Endometrial microvascular endothelial cells (primary cell): Measurements from ENCODE around the gene PTPN21. TPM values are rescaled to one million over a fixed set of nuclear protein-coding genes. Genes with fewer than 3 reads are reported as not detected.

Source experiments
- in situ Hi-C: cut with HindIII; loops from 2 replicates; pipeline ENCODE4 v1.10.0; 2017; ENCODE audit warnings: low sequenced_read_pairs, low pct_unique_long_range_greater_than_20kb; ENCODE audit errors: inconsistent ontology term
- total RNA-seq: library from RNA; depleted of rRNA; stranded (reverse); fragments of >200 nt; gene quantifications from one replicate; pipeline ENCODE4 v1.2.3, GENCODE V29; 2015; ENCODE audit errors: inconsistent ontology term

Gene PTPN21
- total RNA-seq, 1 donor from 2014 or later = 8.0 TPM

DNA sequence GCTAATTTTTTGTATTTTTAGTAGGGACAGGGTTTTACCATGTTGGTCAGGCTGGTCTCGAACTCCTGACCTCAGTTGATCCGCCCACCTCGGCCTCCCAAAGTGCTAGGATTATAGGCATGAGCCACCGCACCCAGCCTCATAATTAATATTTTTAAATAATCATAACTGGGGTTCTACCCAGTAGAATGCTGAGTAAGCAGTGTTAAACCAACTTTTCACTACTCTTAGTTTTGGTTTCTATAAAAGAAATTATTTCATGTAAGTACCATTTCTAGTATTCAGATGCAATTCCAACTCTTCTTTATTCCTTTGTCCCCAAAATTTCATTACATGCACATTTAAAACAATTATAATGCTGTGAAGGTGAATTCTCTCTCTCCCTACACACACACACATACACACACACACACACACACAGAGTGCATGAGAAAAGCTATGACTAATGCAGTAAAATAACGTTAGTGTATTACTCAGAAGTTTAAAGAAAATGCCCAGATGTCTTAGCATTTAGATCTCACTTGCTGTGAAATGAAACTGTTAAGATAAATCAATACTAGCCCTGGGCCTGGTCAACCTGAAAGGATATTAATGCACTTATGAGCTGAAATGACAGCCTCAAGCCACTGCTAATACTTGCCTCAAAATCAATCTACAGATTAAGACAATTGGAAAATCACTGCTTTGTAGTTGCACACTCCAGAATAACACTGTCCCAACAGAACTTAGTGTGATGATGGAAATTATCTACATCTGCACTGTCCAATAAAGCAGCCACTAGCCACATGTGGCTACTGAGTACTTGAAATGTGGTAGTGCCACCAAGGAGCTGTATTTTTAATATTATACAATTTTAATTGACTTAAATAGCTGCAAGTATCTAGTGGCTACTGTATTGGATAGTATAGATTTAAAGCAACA, 36.0 kb downstream of the PTPN21 start:
- in situ Hi-C loops = no loop called here

GRCh38 chr14:88516861-88517357, 37.9 kb downstream of the PTPN21 start:
- in situ Hi-C loops = no loop called here

DNA sequence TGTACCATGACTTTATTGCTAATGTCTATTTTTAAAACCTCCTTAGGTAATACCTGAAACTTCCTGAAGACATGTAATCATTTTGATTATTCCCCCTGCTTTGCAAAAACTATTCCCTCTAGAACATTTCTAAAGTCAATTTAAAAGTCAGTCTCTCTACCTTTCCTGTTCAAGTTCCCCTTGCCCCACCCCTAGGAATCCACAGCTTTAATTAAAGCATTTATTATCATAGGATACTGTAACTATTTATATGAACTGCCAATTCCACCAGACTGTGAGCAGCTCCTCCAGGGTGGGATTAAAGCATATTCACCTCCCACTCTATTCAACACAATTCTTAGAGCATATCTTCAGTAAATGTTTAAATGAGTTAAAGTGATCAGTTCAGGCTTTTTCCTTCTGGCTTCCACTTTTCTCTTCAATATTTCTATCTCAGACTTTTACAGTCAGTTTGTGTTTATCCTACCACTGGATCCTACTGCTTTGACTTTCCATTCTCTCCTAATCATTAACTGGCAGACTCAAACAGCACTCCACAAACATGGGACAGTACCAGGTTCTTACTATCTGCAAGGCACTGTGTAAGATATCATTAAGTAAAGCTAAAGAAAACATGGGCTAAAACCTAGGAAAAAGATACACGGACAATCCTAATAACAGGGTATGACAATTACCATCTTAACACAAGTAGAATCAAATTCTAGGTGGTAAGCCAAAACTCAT, 39.1 kb downstream of the PTPN21 start:
- in situ Hi-C loops = no loop called here

GRCh38 chr14:88507208-88507607, 47.6 kb downstream of the PTPN21 start:
- in situ Hi-C loops = no loop called here

DNA sequence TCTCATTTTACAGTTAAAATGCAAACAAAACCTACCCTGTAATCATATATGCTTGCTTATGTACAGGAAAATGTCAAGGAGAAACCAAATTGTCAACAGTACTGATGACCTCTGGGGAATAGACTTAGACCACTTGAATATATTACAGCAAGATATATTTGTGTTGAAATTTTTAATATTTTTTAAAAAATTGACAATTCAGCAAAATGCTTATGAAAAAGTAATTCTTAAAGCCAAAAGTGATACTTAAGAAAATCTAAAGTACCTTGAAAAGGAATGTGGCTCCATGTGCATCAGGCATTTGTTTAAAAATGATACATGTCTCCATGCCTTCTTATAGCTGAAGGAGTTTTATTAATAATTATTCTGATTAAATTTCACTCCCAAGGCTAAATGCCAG, 49.2 kb downstream of the PTPN21 start:
- in situ Hi-C loops = no loop called here

DNA sequence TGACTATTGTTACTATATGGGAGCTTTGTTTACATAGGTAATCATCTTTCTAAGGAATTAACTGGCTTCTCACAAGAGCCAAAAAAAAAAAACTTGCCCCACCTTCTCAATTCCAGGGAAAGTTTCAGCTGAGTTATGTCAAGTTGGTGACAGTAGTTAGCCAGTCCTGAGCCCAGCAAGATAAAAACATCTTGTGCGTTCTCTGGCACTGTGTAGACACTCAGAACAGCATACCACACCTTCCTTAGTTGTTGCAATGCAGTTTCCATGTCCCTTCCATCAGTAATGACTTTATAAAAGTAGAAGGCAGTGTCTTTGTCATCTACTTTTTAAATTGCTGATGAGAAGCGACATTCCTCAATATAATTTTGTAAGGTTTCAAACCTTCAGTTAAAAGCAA, 50.2 kb downstream of the PTPN21 start:
- in situ Hi-C loops = no loop called here

- in situ Hi-C loops = no loop called here
Measured at GRCh38 chr14:88503754-88504406, 50.9 kb downstream of the PTPN21 start.

DNA sequence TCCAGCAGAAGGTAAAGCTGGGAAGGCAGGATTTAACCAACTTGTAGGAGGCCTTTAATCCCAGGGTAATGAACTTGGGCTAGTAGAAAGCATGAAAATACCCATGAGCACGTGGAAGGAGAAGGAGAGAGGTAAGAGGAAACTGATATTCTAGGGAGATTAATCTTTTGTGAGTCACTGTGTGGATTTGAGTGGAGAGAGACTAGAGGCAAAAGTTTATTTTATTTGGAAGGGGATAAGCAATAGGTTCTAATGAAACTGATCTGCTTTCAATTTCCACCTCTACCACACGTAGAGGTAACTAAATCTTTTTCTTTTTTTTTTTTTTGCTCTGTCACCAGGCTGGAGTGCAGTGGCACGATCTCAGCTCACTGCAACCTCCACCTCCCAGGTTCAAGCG, 52.1 kb downstream of the PTPN21 start:
- in situ Hi-C loops = no loop called here

- in situ Hi-C loops = no loop called here
Measured at GRCh38 chr14:88500611-88501010, 54.2 kb downstream of the PTPN21 start.

- in situ Hi-C loops = no loop called here
Measured at GRCh38 chr14:88499225-88499624, 55.6 kb downstream of the PTPN21 start.

- in situ Hi-C loops = no loop called here
Measured at GRCh38 chr14:88496414-88496813, 58.4 kb downstream of the PTPN21 start.

DNA sequence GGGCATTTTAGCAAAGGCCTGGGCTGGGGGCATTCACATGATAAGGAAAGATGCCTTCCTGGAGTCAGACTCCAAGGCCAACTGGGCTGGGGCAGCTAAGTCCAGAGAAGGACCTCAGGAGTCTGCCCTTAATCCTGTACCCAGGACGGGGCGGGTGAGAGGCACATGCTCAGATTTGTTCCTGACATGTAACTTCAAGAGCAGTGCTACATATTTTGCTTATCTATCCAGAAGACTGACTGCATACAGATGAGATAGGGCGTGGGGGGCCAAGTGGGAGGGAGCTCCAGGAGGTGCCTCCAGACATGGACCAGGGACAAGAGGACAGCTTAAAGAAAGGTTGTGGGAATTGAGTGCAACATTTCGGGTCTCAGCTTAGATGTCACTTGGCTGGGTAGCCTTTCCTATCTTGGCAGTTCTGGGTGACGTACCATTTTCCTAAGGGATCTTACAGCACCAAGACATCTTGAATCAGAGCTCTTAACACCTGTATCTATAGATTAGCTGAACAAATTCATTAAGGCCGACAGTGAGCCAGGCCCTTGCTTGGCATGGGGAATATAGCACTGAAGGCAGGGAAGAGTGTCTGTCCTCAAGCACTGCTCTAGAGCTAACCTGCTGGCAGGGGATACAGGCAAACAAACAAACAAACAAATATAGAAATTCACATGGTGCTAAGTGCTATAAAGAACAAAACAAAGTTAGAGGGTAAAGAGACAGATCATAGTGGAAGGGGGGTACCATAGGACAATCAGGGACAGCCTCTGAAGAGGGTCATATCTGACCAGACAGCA, 61.2 kb downstream of the PTPN21 start:
- in situ Hi-C loops = no loop called here

DNA sequence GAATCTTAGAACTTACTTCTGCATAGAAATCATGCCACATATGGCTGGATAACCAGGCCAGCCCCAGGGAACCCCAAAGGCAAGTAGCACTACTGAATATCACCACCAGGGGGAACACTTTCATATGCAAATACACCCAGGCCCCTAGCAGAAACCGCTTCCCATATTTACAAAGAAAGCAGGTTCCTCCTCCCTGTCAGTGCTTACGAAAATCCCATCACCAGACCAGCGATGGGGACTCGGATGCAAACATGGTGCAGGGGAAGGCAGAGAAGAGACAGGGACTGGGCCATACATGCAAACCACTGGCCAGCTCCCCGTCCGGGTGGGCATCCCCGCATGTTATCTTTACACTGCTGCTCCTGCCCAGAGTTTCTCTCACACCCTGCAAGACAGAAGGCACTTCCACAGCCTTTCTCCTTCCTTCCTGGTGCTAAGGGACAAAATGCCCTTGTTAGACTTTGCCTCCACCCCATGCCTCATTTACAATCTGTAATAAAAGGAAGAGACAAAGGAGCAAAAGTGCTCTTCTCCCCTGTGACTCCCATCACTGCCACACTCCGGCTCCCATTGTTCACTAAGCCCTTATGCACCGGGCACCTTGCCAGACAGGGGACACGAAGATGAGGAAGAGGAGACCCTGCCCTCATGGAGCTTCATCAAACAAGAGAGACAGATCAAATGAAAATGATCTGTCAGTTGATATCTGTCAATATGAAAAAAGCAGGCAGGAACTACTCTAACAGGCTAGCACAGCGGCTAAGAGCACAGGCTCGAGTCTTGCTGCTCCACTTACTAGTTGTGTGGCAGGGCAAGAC, 62.3 kb downstream of the PTPN21 start:
- in situ Hi-C loops = no loop called here

- in situ Hi-C loops = no loop called here
Measured at GRCh38 chr14:88490168-88490567, 64.6 kb downstream of the PTPN21 start.

DNA sequence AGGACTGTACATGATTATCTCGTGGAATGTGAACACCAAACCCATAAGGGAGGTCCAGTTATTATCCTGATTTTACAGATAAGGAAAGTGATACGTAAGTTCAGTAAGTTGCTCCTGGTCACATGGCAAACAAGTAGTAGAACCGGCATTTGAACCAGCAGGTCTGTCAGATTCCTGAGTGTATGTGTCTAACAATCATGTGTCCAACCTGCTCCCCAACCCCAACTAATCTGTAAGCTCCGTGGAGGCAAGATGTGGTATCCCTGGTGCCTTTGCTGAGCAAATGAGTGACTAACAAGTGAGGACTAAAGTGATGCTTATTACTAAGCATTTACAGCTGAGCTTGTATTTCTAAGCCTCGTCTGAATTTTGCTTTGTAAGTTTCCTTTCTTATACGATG, 65.9 kb downstream of the PTPN21 start:
- in situ Hi-C loops = no loop called here

GRCh38 chr14:88488081-88488480, 66.7 kb downstream of the PTPN21 start:
- in situ Hi-C loops = no loop called here

DNA sequence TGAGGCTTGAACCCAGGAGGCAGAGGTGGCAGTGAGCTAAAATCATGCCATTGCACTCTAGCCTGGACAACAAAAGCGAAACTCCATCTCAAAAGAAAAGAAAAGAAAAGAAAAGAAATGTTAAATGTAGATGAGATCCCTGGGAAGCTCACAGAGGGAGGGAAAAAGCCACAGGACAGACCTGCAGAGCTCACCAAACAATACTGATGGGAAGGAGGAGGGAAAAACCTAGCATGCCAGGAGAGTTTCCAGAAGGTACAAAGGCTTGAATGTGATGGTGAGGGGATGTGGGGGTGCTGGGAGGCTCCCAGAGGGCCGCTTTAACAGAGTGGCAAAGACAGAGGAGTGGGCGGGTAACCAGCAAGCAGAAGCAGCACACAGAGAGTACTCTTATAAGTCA, 72.3 kb downstream of the PTPN21 start:
- in situ Hi-C loops = no loop called here

- in situ Hi-C loops = no loop called here
Measured at GRCh38 chr14:88481794-88482193, 73.0 kb downstream of the PTPN21 start.
